ENCODE measurements around the gene CTBP2. TPM values are rescaled to one million over a fixed set of nuclear protein-coding genes. Genes with fewer than 3 reads are reported as not detected.
A peak's percentile ranks its signal among the peaks of the same experiment; 100 is the strongest.

The CTBP2 gene
- total RNA-seq, 2 donors from 2014 or later, result 75.3 to 109 TPM

DNA sequence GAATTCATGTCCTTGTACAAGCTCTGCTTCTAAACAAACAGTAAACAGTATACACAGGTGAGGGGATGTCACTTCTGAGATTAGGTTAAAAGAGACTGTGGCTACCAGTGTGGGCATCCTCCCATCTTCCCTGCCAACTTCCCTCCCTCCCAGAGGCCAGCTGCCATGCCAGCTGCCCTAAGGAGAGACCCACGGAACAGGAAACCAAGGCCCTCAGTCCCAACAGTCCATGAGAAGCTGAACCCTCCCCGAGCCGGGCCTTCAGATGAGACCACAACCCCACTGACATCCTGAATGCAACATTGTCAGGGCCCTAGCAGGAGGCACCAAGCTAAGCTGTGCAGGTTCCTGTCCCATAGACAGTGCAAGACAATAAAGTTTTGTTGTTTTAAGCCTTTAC, 106.1 kb downstream of the CTBP2 start:
- Mint-ChIP-seq H3K9me3 (peaks cover 4% of the 10 kb centered on the region), H3K4me3 (no peak overlapping the region), H3K36me3 (ENCODE audit: low read depth) (peaks cover 36% of the 10 kb centered on the region), H3K27me3 (ENCODE audit: insufficient read depth) (no peaks in the 10 kb centered on the region), H3K27ac (no peak overlapping the region), H3K4me1 (peaks cover 60% of the 10 kb centered on the region)
- H3K36me3 ChIP-seq (ENCODE audit: control insufficient read depth, insufficient read depth, low read length), result no peaks in the 10 kb centered on the region
- no peak overlapping the region for H3K27ac ChIP-seq (ENCODE audit: low read depth, low read length)
- TF ChIP-seq, protein P1, sequence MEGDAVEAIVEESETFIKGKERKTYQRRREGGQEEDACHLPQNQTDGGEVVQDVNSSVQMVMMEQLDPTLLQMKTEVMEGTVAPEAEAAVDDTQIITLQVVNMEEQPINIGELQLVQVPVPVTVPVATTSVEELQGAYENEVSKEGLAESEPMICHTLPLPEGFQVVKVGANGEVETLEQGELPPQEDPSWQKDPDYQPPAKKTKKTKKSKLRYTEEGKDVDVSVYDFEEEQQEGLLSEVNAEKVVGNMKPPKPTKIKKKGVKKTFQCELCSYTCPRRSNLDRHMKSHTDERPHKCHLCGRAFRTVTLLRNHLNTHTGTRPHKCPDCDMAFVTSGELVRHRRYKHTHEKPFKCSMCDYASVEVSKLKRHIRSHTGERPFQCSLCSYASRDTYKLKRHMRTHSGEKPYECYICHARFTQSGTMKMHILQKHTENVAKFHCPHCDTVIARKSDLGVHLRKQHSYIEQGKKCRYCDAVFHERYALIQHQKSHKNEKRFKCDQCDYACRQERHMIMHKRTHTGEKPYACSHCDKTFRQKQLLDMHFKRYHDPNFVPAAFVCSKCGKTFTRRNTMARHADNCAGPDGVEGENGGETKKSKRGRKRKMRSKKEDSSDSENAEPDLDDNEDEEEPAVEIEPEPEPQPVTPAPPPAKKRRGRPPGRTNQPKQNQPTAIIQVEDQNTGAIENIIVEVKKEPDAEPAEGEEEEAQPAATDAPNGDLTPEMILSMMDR (conservative IDR thresholded peaks at IDR 0.05), result no peak
- peaks cover 8% of the 10 kb centered on the region for H3K9me3 ChIP-seq (ENCODE audit: control insufficient read depth, low read length)
- 80 to 93% methylated on average over 1 to 3 of the region's 3 CpGs for WGBS, 2 experiments (ENCODE audit: insufficient coverage in 1 of 2, insufficient read length in 1 of 2)
- H3K4me1 ChIP-seq (ENCODE audit: control insufficient read depth, insufficient read depth, low read length), result peaks cover 19% of the 10 kb centered on the region
- no peak overlapping the region for H3K4me3 ChIP-seq (ENCODE audit: low read length)
- H3K9ac ChIP-seq (ENCODE audit: extremely low read depth, low read length, poor library complexity, severe bottlenecking), result no peak overlapping the region
- no peaks in the 10 kb centered on the region for H3K27me3 ChIP-seq (ENCODE audit: control insufficient read depth, insufficient read depth, low read length, poor library complexity, severe bottlenecking)
- no peak for DNase-seq

DNA sequence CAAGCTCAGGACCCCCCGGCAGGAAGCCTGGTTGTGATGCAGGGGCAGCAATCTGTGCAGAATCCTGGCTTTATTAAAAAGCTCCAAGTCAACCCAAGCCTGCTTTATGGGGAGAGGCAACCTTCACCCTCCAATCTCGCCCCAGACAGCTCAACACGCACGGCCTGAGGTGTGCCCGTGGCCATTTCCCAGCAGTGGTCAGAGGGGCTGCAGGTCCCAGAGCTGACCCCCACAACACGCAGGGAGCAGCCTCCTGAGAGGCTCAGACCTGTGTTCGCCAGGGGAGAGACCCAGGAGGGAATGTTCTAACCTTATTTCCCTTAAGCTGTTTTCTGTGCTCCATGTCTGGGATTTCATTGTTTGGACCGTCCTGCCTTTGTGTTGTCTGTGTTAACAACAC, 108.2 kb downstream of the CTBP2 start:
- peaks cover 8% of the 10 kb centered on the region for H3K9me3 ChIP-seq (ENCODE audit: control insufficient read depth, low read length)
- H3K4me1 ChIP-seq (ENCODE audit: control insufficient read depth, insufficient read depth, low read length), result peaks cover 23% of the 10 kb centered on the region
- no peak overlapping the region for H3K9ac ChIP-seq (ENCODE audit: extremely low read depth, low read length, poor library complexity, severe bottlenecking)
- no peak overlapping the region for H3K4me3 ChIP-seq (ENCODE audit: low read length)
- TF ChIP-seq, protein P1 (conservative IDR thresholded peaks at IDR 0.05), result no peak
- peak overlapping the region; percentile 55 for H3K27ac Mint-ChIP-seq
- peaks cover 63% of the 10 kb centered on the region for H3K4me1 Mint-ChIP-seq
- H3K36me3 Mint-ChIP-seq (ENCODE audit: low read depth), result peaks cover 23% of the 10 kb centered on the region
- H3K9me3 Mint-ChIP-seq, result peaks cover 4% of the 10 kb centered on the region
- no peak for DNase-seq
- H3K4me3 Mint-ChIP-seq, result no peak overlapping the region
- no peak overlapping the region for H3K27ac ChIP-seq (ENCODE audit: low read depth, low read length)
- no peaks in the 10 kb centered on the region for H3K27me3 Mint-ChIP-seq (ENCODE audit: insufficient read depth)
- H3K36me3 ChIP-seq (ENCODE audit: control insufficient read depth, insufficient read depth, low read length), result no peaks in the 10 kb centered on the region
- H3K27me3 ChIP-seq (ENCODE audit: control insufficient read depth, insufficient read depth, low read length, poor library complexity, severe bottlenecking), result no peaks in the 10 kb centered on the region
- 90 to 100% methylated on average over 6 to 8 of the region's 8 CpGs for WGBS, 2 experiments (ENCODE audit: insufficient coverage in 1 of 2, insufficient read length in 1 of 2)

DNA sequence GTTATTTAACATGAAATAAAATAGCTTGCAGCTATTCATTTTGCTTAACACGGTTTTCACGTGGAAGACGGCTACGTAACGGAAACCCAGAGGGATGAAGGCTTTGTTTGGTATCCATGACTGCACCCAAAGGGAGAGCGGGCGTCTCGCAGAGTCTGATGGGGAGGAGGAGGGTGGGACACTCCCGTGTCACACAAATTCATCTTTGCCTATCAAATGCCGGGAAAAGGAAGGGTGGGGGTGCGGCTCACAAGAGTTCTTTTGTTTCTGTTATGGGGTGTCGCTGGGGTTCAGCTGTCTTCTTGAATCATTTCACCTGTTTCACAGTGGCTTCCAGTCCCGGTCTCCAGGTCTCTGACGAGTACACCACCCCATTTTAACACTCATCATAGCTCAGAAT, 110.0 kb downstream of the CTBP2 start:
- no peak overlapping the region for H3K27ac Mint-ChIP-seq
- no peak overlapping the region for H3K4me3 ChIP-seq (ENCODE audit: low read length)
- peaks cover 4% of the 10 kb centered on the region for H3K9me3 Mint-ChIP-seq
- no peaks in the 10 kb centered on the region for H3K27me3 Mint-ChIP-seq (ENCODE audit: insufficient read depth)
- TF ChIP-seq, protein P1 (conservative IDR thresholded peaks at IDR 0.05), result no peak
- no peak for DNase-seq
- 95 to 98% methylated on average over 9 to 14 of the region's 14 CpGs for WGBS, 2 experiments (ENCODE audit: insufficient coverage in 1 of 2, insufficient read length in 1 of 2)
- H3K9me3 ChIP-seq (ENCODE audit: control insufficient read depth, low read length), result peaks cover 8% of the 10 kb centered on the region
- H3K27ac ChIP-seq (ENCODE audit: low read depth, low read length), result no peak overlapping the region
- peaks cover 65% of the 10 kb centered on the region for H3K4me1 Mint-ChIP-seq
- H3K9ac ChIP-seq (ENCODE audit: extremely low read depth, low read length, poor library complexity, severe bottlenecking), result no peak overlapping the region
- no peaks in the 10 kb centered on the region for H3K27me3 ChIP-seq (ENCODE audit: control insufficient read depth, insufficient read depth, low read length, poor library complexity, severe bottlenecking)
- peaks cover 4% of the 10 kb centered on the region for H3K36me3 ChIP-seq (ENCODE audit: control insufficient read depth, insufficient read depth, low read length)
- peaks cover 21% of the 10 kb centered on the region for H3K36me3 Mint-ChIP-seq (ENCODE audit: low read depth)
- H3K4me1 ChIP-seq (ENCODE audit: control insufficient read depth, insufficient read depth, low read length), result peaks cover 23% of the 10 kb centered on the region
- H3K4me3 Mint-ChIP-seq, result no peak overlapping the region

Measured in endodermal cell (in vitro differentiated cells).